ENCODE data around the gene NFIB.

DNA sequence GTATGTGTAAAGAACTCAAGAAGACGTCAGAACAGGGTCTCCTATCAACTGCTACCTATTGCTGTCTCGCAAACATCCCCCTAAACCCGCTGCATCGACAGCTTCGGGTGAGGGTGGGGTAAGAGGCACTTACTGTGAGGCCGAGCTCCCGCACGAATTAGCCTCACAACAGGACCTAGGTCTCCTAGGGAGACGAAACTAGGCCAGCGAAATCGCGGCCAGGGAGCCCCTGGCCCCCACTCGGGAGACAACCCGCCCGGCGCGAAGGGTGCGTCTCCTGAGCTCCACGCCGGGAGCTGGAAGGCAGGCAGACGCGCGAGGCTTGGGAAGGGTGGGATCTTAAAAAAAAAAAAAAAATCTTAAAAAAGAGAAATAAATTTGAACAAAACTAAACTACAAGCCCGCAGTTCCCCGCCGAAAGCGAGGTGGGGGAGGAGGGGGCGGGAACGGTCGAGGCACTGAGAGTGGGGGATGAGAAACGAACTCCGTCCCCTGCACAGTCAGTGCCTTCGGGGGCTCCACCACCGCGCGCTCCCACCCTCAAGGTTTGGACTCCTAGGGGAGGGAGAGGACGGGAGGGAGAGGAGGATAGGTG is 33.0 kb upstream of the NFIB start:
- TF ChIP-seq, protein P1, sequence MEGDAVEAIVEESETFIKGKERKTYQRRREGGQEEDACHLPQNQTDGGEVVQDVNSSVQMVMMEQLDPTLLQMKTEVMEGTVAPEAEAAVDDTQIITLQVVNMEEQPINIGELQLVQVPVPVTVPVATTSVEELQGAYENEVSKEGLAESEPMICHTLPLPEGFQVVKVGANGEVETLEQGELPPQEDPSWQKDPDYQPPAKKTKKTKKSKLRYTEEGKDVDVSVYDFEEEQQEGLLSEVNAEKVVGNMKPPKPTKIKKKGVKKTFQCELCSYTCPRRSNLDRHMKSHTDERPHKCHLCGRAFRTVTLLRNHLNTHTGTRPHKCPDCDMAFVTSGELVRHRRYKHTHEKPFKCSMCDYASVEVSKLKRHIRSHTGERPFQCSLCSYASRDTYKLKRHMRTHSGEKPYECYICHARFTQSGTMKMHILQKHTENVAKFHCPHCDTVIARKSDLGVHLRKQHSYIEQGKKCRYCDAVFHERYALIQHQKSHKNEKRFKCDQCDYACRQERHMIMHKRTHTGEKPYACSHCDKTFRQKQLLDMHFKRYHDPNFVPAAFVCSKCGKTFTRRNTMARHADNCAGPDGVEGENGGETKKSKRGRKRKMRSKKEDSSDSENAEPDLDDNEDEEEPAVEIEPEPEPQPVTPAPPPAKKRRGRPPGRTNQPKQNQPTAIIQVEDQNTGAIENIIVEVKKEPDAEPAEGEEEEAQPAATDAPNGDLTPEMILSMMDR (IDR thresholded peaks at IDR 0.05) = no peak
- TF ChIP-seq POLR2A (IDR thresholded peaks at IDR 0.05) = no peak

Data from body of pancreas (tissue), 4 donors.